ENCODE results near the gene ZNF101.

DNA sequence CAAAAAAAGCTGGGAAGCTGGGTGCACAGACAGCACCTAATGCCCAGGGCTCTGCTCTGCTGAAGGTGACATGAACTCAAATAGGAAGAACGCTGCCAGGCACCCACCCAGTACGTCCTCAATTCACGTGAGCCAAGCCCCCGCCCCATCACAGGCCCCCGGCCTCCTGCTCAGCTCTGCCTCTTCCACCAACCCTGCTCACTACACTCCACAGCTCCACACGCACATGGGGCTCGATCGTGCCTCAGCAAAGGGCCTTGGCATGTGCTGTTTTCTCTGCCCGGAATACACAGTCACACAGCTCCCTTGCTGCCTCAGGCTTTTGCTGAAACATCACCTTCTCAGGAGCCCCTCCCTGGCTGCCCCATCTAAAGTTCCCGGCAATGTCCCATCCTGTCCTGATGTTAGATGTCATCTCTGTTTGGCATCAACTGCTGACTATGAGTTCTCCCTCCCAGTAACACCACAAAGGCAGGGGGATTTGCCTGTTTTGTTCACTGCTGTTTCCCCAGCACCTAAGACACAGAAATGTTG, 7.4 kb upstream of the ZNF101 start:
- TF ChIP-seq CTCF (IDR thresholded peaks at IDR 0.05; ENCODE audit: low read depth, low read length) (no peak), EZH2phosphoT487 (IDR thresholded peaks at IDR 0.05; ENCODE audit: low read depth) (no peak)

Measured in OCI-LY3 (cell line).